A549 (cell line): ENCODE data around the gene ZNF804A. TPM values are rescaled to one million over a fixed set of nuclear protein-coding genes. Genes with fewer than 3 reads are reported as not detected.

ENCODE experiments used
- ATAC-seq, 2 experiments: fragments of 200-7000 bp in 1 of 2; fragments of >200 bp in 1 of 2; cut with Nextera tagmentation in 1 of 2; cut with Tn5 transposase in 1 of 2; 3 replicates each; pipeline versions ENCODE4 v1.8.0 to v1.9.1; 2018 to 2020; ENCODE audit warnings: mild to moderate bottlenecking in 1 of 2, moderate library complexity in 1 of 2
- CTCF ChIA-PET: fragments of 300-600 bp; sonication (Branson Sonifier 250); formaldehyde crosslinking; extraction: SDS; loops from one replicate; lab custom pipeline; 2021; ENCODE audit warnings: antibody characterized with exemption, inconsistent platforms; lab: Yijun Ruan, JAX
- POLR2A ChIA-PET: fragments of 350-600 bp; formaldehyde crosslinking; extraction: SDS; loops from one replicate; lab custom pipeline; 2021; ENCODE audit warnings: antibody characterized with exemption, inconsistent platforms; lab: Yijun Ruan, JAX
- DNase-seq, 2 experiments: peaks; one replicate each; pipeline versions ENCODE4 v3.0.0 to v3.0.0-alpha.2; 2011 to 2016; ENCODE audit warnings: low read depth in 1 of 2, low spot score in 1 of 2
- FAIRE-seq: peaks from 2 replicates; lab custom pipeline; 2011; peaks lifted over from hg19 to GRCh38; lab: Jason Lieb, UNC
- H3K27ac ChIP-seq, 2 experiments: fragments of >200 bp; sonication (Bioruptor Twin); formaldehyde crosslinking; 3 replicates each; pipeline ENCODE4 v1.5.1; 2016 to 2017
- H3K4me1 ChIP-seq: fragments of >200 bp; sonication (Bioruptor Twin); formaldehyde crosslinking; 3 replicates; pipeline ENCODE4 v1.6.1; 2016
- H3K4me2 ChIP-seq: fragments of >200 bp; sonication (Bioruptor Twin); formaldehyde crosslinking; 3 replicates; pipeline ENCODE4 v1.6.1; 2016
- H3K4me3 ChIP-seq: fragments of >200 bp; sonication (Bioruptor Twin); formaldehyde crosslinking; 3 replicates; pipeline ENCODE4 v1.5.1; 2016
- H3K9me3 ChIP-seq: fragments of >200 bp; sonication (Bioruptor Twin); formaldehyde crosslinking; 3 replicates; pipeline ENCODE4 v1.6.1; 2016
- BHLHE40 ChIP-seq: IDR thresholded peaks from 2 replicates; pipeline ENCODE4 v1.6.1; 2012; ENCODE audit warnings: low read depth, low read length, inconsistent platforms
- CBX2 ChIP-seq: fragments of 200-600 bp; sonication (generic); IDR thresholded peaks from 2 replicates; pipeline ENCODE4 v1.6.1; 2016; ENCODE audit warnings: low read depth, mild to moderate bottlenecking, borderline replicate concordance
- CTCF ChIP-seq: fragments of >200 bp; sonication (Bioruptor Twin); formaldehyde crosslinking; IDR thresholded peaks from 3 replicates; pipeline ENCODE4 v1.5.1; 2016
- E2F6 ChIP-seq: IDR thresholded peaks from 2 replicates; pipeline ENCODE4 v1.6.1; 2012; ENCODE audit warnings: low read depth, borderline replicate concordance
- EHF ChIP-seq: fragments of 250-450 bp; sonication (Bioruptor Pico); IDR thresholded peaks from 2 replicates; pipeline ENCODE4 v1.5.0; 2020; ENCODE audit warnings: mild to moderate bottlenecking
- EHMT2 ChIP-seq: fragments of 200-600 bp; sonication (generic); IDR thresholded peaks from 2 replicates; pipeline ENCODE4 v1.6.1; 2016; ENCODE audit warnings: antibody characterized with exemption, low read depth, mild to moderate bottlenecking, moderate library complexity
- ESRRA ChIP-seq: fragments of 150-350 bp; IDR thresholded peaks from 2 replicates; pipeline ENCODE4 v1.6.1; 2014; ENCODE audit warnings: mild to moderate bottlenecking, low read length, borderline replicate concordance
- FOXS1 ChIP-seq: fragments of 250-450 bp; sonication (Bioruptor Pico); IDR thresholded peaks from 2 replicates; pipeline ENCODE4 v1.5.0; 2020; ENCODE audit warnings: mild to moderate bottlenecking, moderate library complexity
- HDAC2 ChIP-seq: fragments of 200-600 bp; sonication (generic); IDR thresholded peaks from 2 replicates; pipeline ENCODE4 v1.6.1; 2016
- HOXA7 ChIP-seq: fragments of 250-450 bp; sonication (Bioruptor Pico); IDR thresholded peaks from 2 replicates; pipeline ENCODE4 v1.5.0; 2020; ENCODE audit warnings: mild to moderate bottlenecking, moderate library complexity
- HOXB13 ChIP-seq: fragments of 250-450 bp; sonication (Bioruptor Pico); IDR thresholded peaks from 2 replicates; pipeline ENCODE4 v1.5.0; 2020; ENCODE audit warnings: low read depth, mild to moderate bottlenecking, moderate library complexity
- KDM1A ChIP-seq: fragments of 200-600 bp; sonication (generic); IDR thresholded peaks from 2 replicates; pipeline ENCODE4 v1.6.1; 2016; ENCODE audit warnings: low read depth, mild to moderate bottlenecking
- MAFK ChIP-seq: fragments of 450-650 bp; IDR thresholded peaks from 2 replicates; pipeline ENCODE4 v1.6.1; 2014; ENCODE audit not compliant: partially characterized antibody
- MAX ChIP-seq: IDR thresholded peaks from 2 replicates; pipeline ENCODE4 v1.6.1; 2012
- MAZ ChIP-seq: fragments of 150-350 bp; IDR thresholded peaks from 2 replicates; pipeline ENCODE4 v1.6.1; 2014; ENCODE audit warnings: antibody characterized with exemption, low read depth, low read length, borderline replicate concordance
- MYC ChIP-seq: IDR thresholded peaks from 2 replicates; pipeline ENCODE4 v1.6.1; 2012; ENCODE audit warnings: mild to moderate bottlenecking, inconsistent platforms, low read length, improper control_type of control experiment, borderline replicate concordance
- NFE2L2 ChIP-seq: fragments of 150-350 bp; conservative IDR thresholded peaks from 2 replicates; pipeline ENCODE4 v1.6.1; 2014; ENCODE audit warnings: low read length
- NR3C1 ChIP-seq: fragments of >200 bp; sonication (Bioruptor Twin); formaldehyde crosslinking; IDR thresholded peaks from 3 replicates; pipeline ENCODE4 v1.6.1; 2017
- PHF8 ChIP-seq: fragments of 200-600 bp; sonication (generic); IDR thresholded peaks from 2 replicates; pipeline ENCODE4 v1.6.1; 2016; ENCODE audit warnings: low read depth, mild to moderate bottlenecking, antibody characterized with exemption, moderate library complexity, borderline replicate concordance
- POLR2AphosphoS2 ChIP-seq: conservative IDR thresholded peaks from 2 replicates; pipeline ENCODE4 v1.6.1; 2012; ENCODE audit warnings: low read length, improper control_type of control experiment, inconsistent platforms
- RAD21 ChIP-seq, 2 experiments: fragments of >200 bp in 1 of 2; sonication (Bioruptor Twin) in 1 of 2; formaldehyde crosslinking in 1 of 2; IDR thresholded peaks in 1 of 2; conservative IDR thresholded peaks in 1 of 2; 2 replicates in 1 of 2; 3 replicates in 1 of 2; pipeline ENCODE4 v1.6.1; 2012 to 2018; ENCODE audit warnings: inconsistent platforms in 1 of 2
- RCOR1 ChIP-seq: fragments of 150-350 bp; IDR thresholded peaks from 2 replicates; pipeline ENCODE4 v1.6.1; 2014; ENCODE audit warnings: antibody characterized with exemption, low read length, low read depth
- REST ChIP-seq: fragments of 200-600 bp; sonication (generic); IDR thresholded peaks from 2 replicates; pipeline ENCODE4 v1.6.1; 2016; ENCODE audit warnings: antibody characterized with exemption, mild to moderate bottlenecking, moderate library complexity
- RFX5 ChIP-seq: fragments of 450-650 bp; IDR thresholded peaks from 2 replicates; pipeline ENCODE4 v1.7.1; 2014; ENCODE audit warnings: antibody characterized with exemption, mild to moderate bottlenecking, moderate library complexity
- RNF2 ChIP-seq: fragments of 200-600 bp; sonication (generic); IDR thresholded peaks from 2 replicates; pipeline ENCODE4 v1.6.1; 2016; ENCODE audit warnings: low read depth, mild to moderate bottlenecking, antibody characterized with exemption, moderate library complexity, borderline replicate concordance
- TFCP2L1 ChIP-seq: fragments of 250-450 bp; sonication (Bioruptor Pico); IDR thresholded peaks from 2 replicates; pipeline ENCODE4 v1.5.0; 2021; ENCODE audit warnings: mild to moderate bottlenecking
- ZNF302 ChIP-seq: fragments of 250-450 bp; sonication (Bioruptor Pico); IDR thresholded peaks from 2 replicates; pipeline ENCODE4 v1.9.0; 2021; ENCODE audit warnings: inconsistent platforms, mild to moderate bottlenecking, moderate library complexity
- ZSCAN20 ChIP-seq: fragments of 250-450 bp; sonication (Bioruptor Pico); IDR thresholded peaks from 2 replicates; pipeline ENCODE4 v1.8.0; 2022; ENCODE audit warnings: mild to moderate bottlenecking, moderate library complexity
- whole genome bisulfite sequencing: methylation state at CpG from one replicate; pipeline ENCODE4 v1.1.6; 2017; ENCODE audit errors: missing lambda C conversion rate; 5-methylcytosine and 5-hydroxymethylcytosine counted together
- polyA plus RNA-seq, 4 experiments: library from polyadenylated mRNA; depleted of rRNA in 3 of 4; stranded (reverse); fragments of >200 nt; fragmentation: RNase III in 1 of 4; extraction: RNeasy Plus Mini Kit Qiagen cat#74134 plus additional on column Dnase treatment in 1 of 4; gene quantifications; 2 replicates in 3 of 4; 3 replicates in 1 of 4; pipeline ENCODE4 v1.2.3, GENCODE V29; 2011 to 2017

ZNF804A gene
- polyA plus RNA-seq, 2 of the 4 experiments (the other 2 are of a cell fraction) = not detected

- 28% methylated on average over 3 of the region's 3 CpGs for WGBS
- no peaks in the 10 kb centered on the region for H3K4me1 ChIP-seq
- ATAC-seq = no peak
- TF ChIP-seq EHF (CRISPR knock-in tag) (no peak), RCOR1 (no peak), TFCP2L1 (no peak), E2F6 (no peak), NFE2L2 (no peak), EHMT2 (no peak), MAX (no peak), PHF8 (no peak), RFX5 (no peak), KDM1A (no peak), RAD21 (conservative IDR thresholded peaks at IDR 0.05 in 1 of 2, IDR thresholded peaks at IDR 0.05 in 1 of 2) (no peak)
- ChIA-PET POLR2A (no interaction called here), CTCF (no interaction called here)
- H3K9me3 ChIP-seq = no peaks in the 10 kb centered on the region
- no peak overlapping the region for H3K4me3 ChIP-seq
- H3K27ac ChIP-seq = no peak overlapping the region
- no peak for FAIRE-seq
- DNase-seq = no peak
- no peak overlapping the region for H3K4me2 ChIP-seq
Observed at GRCh38 chr2:184920451-184920965, 322.2 kb downstream of the ZNF804A start.

- Histone ChIP-seq H3K4me2 (no peak overlapping the region), H3K4me3 (no peak overlapping the region), H3K27ac (no peak overlapping the region)
- DNase-seq = no peak
- CTCF ChIA-PET = no interaction called here
- no peak for FAIRE-seq
- ATAC-seq = no peak
- POLR2A ChIA-PET = no interaction called here
- 12% methylated on average over 2 of the region's 2 CpGs for WGBS
- TF ChIP-seq NR3C1 (no peak), MAZ (no peak), HOXA7 (no peak), BHLHE40 (no peak), MAFK (no peak), HDAC2 (no peak), RFX5 (no peak), ZNF302 (CRISPR knock-in tag) (no peak), RNF2 (no peak), MYC (no peak), FOXS1 (no peak), CTCF (no peak), PHF8 (no peak), ESRRA (no peak)
- TF ChIP-seq, all 56 proteins: peak for 0
- Histone ChIP-seq H3K9me3 (no peaks in the 10 kb centered on the region), H3K4me1 (no peaks in the 10 kb centered on the region)
Observed at GRCh38 chr2:184921676-184922075, 323.3 kb downstream of the ZNF804A start.

GRCh38 chr2:184923751-184924150 lies 325.4 kb downstream of the ZNF804A start:
- 9% methylated on average over 1 of the region's 1 CpG for WGBS
- Histone ChIP-seq H3K4me2 (no peak overlapping the region), H3K9me3 (0 out of 3 replicates have a peak, but pooled peaks cover 6% of the 10 kb centered on the region), H3K27ac (no peak overlapping the region), H3K4me3 (no peak overlapping the region), H3K4me1 (no peaks in the 10 kb centered on the region)
- ChIA-PET POLR2A (no interaction called here), CTCF (no interaction called here)
- ATAC-seq (no peak), FAIRE-seq (peak; percentile 13), DNase-seq (no peak)
- TF ChIP-seq ZSCAN20 = no peak
- no peak for TF ChIP-seq BHLHE40
- TF ChIP-seq EHF (CRISPR knock-in tag) = no peak
- TF ChIP-seq POLR2AphosphoS2 = no peak
- TF ChIP-seq ESRRA = no peak
- no peak for TF ChIP-seq RFX5
- TF ChIP-seq HOXB13 (CRISPR knock-in tag) = no peak
- TF ChIP-seq REST = no peak
- TF ChIP-seq CBX2 = no peak
- TF ChIP-seq TFCP2L1 = no peak
